Erythroblast (primary cell): ENCODE measurements around the gene FEM1A.
A peak's percentile ranks its signal among the peaks of the same experiment; 100 is the strongest.
"Not testable (repeated sequence)": the region's sequence is repeated elsewhere in the genome, so short reads cannot be mapped to it uniquely, and the experiment has no call there.

Experiments
- DNase-seq, 2 experiments: peaks; one replicate each; lab custom pipeline; 2025; lab: John Stamatoyannopoulos, UW
- GATA1 ChIP-seq: IDR thresholded peaks from 2 replicates; pipeline ENCODE4 v1.6.1; 2011; ENCODE audit warnings: low read depth, mild to moderate bottlenecking, control low read depth, low read length, moderate library complexity
- POLR2A ChIP-seq: IDR thresholded peaks from 2 replicates; pipeline ENCODE4 v1.6.1; 2011; ENCODE audit warnings: mild to moderate bottlenecking, low read length

Gene FEM1A, protein sequence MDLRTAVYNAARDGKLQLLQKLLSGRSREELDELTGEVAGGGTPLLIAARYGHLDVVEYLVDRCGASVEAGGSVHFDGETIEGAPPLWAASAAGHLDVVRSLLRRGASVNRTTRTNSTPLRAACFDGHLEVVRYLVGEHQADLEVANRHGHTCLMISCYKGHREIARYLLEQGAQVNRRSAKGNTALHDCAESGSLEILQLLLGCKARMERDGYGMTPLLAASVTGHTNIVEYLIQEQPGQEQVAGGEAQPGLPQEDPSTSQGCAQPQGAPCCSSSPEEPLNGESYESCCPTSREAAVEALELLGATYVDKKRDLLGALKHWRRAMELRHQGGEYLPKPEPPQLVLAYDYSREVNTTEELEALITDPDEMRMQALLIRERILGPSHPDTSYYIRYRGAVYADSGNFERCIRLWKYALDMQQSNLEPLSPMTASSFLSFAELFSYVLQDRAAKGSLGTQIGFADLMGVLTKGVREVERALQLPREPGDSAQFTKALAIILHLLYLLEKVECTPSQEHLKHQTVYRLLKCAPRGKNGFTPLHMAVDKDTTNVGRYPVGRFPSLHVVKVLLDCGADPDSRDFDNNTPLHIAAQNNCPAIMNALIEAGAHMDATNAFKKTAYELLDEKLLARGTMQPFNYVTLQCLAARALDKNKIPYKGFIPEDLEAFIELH

DNA sequence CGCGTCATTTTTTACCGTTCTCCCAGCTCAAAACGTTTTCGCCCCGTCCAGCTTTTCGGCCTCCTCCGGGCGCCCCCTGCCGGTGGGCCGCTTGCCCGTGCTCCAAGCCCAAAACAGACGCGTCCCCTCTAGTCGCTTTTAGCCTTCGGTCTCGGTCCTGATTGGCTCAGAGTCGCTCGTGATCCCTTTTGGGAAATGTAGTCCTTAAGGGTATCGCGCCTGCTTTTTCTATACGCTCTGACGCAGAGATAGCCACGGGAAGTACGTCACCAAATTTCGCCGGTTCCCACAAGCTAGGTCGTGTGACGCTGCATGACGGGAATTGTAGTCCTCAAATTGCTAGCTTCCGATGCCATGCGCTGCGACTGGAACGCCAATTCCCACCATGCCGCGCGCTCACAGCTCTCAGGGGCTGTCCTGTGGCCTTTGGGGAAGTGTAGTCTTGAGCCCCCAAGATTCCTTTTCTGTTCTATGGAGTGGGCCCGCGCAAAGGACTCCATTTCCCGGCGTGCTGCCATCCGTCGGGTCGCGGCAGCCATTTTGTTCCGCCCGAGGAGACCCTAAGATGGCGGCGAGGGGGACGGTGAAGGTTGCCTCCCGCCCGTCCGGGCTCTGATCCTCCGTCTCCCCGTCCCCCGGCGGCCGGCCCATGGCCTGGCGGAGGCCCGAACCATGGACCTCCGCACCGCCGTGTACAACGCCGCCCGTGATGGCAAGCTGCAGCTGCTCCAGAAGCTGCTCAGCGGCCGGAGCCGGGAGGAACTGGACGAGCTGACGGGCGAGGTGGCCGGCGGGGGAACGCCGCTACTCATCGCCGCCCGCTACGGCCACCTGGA lies at the start of gene FEM1A:
FEM1A (plus strand) TSS at position 552 of the 836 bp plus-strand sequence; CDS start at position 673, 121 bp downstream.
- DNase-seq: peak; percentile 100
- TF ChIP-seq POLR2A: peak; percentile 83
- TF ChIP-seq GATA1: no peak

DNA sequence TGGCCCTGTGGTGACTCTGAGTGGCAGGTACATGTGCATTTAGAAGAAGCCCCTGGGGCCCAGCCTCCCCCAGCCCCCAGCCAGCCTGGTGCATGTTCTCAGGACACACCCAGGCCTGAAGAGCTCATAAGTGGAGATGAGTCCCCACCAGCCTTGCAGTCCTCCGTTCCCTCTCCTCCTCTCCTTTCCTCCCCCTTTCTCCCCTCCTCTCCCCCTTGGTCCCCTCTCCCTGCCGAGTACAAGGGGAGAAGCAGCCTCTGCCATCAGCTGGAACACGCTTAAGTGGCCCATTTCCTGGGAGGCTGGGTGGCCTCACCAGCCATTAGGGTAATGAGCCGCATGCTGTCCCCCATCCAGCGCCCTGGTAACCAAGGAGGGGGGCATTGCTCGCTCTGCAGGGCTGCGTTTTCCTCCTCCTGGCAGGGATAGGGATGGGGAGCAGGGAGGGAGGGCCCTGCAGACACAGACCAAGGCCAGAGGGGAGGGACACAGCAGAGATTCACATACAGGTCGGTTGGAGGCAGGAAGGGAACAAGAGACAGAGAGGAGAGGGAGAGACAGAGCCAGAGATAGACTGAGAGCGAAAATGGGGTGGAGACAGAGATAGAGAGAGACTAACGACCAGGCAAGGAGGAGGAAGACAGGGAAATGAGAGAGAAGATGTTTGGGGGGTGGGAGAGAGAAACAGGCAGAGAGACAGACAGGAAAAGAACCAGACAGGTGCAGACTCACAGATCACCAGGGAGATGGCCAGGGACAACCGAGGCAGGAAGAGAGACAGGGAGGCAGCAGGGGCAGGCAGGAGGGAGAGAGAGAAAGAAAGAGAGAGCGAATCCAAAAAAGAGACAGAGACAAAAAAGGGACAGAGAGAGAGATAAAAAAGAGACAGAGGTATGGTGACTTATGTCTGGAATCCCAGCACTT lies 48.5 kb upstream of the FEM1A start:
- no peak for DNase-seq
- TF ChIP-seq POLR2A (no peak), GATA1 (no peak)

DNA sequence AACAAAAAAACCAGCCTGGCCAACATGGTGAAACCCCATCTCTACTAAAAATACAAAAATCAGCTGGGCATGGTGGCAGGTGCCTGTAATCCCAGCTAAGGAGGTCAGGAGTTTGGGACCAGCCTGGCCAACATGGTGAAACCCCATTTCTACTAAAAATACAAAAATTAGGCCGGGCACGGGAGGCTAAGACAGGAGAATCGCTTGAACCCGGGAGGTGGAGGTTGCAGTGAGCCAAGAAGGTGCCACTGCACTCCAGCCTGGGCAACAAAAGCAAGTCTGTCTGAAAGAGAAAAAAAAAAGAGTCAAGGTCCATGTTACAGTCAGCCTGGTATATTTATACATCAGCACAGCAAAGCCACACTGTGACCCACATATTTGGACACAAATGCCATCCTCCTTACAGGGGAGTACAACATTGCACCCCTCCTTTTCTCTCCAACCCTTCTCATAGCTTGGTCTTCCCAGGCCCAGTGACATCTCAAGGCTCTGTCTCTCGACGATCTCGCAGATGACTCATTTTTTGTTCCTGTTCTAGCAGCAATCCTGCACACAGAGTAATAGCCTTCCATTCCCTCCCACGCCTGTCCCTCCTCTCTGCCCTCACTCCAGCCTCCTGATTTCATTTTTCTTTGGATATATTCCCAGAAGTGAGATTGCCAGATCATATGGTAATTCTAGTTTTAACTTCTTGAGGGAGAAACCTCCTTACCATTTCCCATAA lies 46.9 kb upstream of the FEM1A start:
- DNase-seq: no peak
- TF ChIP-seq POLR2A: no peak

DNA sequence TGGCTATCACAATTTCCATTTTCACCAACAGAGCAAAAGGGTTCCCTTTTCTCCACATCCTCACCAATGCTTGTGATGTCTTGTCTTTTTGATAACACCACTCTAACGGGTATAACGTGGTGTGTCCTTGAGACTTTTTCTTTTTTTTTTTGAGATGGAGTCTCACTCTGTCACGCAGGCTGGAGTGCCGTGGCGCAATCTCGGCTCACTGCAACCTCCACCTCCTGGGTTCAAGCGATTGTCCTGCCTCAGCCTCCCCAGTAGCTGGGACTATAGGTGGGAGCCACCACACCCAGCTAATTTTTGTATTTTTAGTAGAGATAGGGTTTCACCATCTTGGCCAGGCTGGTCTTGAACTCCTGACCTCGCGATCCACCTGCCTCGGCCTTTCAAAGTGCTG lies 46.4 kb upstream of the FEM1A start:
- not testable (repeated sequence) for DNase-seq

DNA sequence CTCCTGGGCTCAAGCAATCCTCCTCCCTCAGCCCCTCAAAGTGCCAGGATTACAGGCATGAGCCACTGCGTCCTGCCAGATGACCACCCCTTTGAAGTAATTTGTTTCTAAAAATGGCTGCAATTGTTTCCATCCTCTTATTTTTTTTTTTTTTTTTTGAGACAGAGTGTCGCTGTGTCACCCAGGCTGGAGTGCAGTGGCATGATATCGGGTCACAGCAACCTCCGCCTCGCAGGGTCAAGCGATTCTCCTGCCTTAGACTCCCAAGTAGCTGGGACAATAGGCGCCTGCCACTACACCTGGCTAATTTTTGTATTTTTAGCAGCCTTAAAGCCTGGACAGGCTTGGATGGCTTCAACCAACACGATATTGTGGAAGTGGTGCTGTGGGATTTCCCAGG lies 45.5 kb upstream of the FEM1A start:
- TF ChIP-seq GATA1 (no peak), POLR2A (no peak)
- DNase-seq: no peak

DNA sequence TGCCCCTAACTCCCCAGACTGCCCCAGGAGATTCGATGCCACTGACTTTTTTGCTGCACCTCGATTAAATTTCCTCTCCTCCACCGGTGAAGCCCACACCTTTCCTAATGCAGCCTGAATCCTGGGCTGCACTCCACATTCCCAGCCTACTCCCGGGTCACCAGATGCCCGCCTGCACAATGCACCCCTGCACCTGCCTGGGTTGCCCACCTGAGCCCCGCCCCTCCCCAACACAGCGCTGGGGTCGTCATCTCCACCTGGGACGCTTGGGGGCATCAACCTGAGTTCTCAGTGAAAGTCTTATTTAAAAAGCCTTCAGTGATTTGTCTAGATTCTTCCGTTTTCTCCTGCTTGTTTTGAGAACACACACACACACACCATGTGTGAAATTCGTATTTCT lies 43.3 kb upstream of the FEM1A start:
- no peak for DNase-seq
- no peak for TF ChIP-seq POLR2A
- no peak for TF ChIP-seq GATA1

DNA sequence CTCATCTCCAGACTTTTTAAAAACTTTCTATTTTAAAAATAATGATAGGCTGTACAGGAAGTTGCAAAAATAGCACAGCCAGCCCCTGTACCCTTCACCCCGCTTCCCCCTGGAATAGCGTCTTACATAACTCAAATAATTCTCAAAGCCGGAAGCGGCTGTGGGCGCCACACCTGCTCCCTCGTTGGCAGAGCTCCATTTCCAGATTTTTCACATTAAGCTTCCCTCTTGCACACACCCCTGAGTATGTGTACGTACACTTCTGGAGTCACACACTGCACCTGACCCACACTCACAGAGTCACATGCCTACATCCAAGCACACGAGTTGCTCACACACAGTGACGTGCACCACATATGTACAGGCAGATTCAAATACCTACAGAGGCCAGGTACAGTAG lies 42.9 kb upstream of the FEM1A start:
- no peak for DNase-seq
- no peak for TF ChIP-seq GATA1
- TF ChIP-seq POLR2A: no peak

DNA sequence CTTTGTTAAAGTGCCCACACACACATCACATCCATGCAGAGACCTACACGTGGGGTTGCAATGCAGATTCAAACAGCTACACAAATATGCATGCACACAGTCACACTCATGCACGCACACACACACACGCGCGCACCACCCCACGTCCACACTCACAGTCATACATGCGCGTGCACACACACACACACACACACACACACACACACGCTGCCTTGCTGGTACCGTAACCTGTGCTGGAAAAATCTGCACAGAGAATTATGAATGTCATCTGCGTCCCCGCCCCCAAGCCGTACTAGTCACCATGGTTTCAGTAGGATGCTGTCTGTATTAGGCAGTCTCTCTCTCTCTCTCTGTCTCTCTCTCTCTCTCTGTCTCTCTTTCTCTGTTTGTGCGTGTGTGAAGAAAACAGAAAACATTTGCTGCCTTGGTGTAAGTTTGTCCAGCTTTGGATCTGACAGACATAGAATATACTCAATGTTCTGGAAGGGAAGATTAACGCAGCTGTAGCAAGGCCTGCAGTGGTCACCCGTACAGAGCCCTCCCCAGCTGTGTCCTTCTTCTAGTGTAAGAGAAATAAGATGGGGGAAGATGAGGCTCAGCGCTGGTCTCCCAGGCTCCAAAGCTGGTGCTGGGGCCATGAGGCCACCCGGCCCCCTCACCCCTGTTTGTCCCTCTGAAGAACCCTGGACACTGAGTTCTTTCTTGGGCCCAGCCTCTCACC lies 41.5 kb upstream of the FEM1A start:
- no peak for DNase-seq
- TF ChIP-seq GATA1: no peak
- TF ChIP-seq POLR2A: no peak

DNA sequence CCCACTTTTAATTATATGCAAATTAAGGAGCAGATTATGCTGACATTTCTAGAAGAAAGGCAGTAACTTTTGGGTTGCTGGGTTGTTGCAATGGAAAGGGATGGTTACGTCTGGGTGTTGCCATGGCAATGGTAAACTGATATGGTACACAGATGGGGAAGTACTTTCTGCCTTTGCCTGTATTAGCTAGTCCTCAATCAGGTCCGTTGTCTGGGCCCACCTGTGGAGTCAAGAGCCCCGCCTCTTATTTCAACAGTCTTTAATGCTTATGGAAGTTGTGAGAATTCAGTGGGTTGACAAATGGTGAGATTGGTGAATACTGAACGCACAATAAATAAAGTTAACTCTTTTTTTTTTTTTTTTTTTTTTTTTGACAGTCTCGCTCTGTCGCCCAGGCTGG lies 37.3 kb upstream of the FEM1A start:
- TF ChIP-seq GATA1: no peak
- no peak for TF ChIP-seq POLR2A
- DNase-seq: no peak

DNA sequence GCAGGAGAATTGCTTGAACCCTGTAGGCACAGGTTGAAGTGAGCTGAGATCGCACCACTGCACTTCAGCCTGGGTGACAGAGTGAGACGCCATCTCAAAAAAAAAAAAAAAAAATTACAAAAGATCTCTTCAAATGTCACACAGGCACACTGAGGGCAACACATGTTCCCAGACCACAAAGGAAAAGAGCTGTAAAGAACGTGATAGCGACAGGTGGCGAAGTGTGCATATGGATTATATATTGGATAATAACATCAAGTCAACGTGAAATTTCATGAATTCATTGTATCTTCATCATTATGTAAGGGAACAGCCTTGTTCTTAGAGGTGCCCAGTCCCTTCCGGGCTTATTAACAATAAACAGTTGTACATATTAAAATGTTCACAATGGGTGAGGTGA lies 36.1 kb upstream of the FEM1A start:
- no peak for TF ChIP-seq GATA1
- DNase-seq: no peak

DNA sequence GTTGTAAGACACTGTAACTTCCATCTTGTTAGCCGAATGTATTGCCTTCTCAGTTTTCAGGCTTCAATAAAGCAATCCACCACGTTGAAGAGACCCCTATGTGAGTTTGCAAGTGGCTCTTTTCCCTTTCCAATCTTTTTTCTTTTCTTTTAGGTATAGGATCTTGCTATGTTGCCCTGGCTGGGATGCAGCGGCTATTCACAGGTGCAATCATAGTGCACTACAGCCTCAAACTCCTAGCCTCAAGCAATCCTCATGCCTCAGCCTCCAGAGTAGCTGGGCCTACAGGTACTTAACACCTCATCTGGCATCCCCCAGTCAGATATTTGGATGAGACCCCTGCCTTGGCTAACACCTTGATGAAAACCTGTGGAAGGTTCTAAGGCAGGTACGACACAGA lies 33.5 kb upstream of the FEM1A start:
- no peak for DNase-seq
- no peak for TF ChIP-seq GATA1
- TF ChIP-seq POLR2A: no peak

DNA sequence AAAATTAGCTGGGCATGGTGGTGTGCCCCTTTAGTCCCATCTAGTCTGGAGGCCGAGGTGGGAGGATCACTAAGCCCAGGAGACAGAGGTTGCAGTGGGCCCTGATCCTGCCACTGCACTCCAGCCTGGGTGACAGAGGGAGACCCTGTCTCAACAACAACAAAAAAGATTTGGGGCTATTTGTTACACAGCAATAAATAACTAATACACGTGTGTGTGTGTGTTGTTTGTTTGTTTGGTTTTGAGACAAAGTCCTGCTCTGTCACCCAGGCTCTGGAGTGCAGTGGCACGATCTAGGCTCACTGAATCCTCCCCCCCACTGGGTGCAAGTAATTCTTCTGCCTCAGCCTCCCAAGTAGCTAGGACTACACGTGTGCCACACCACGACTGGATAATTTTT lies 32.9 kb upstream of the FEM1A start:
- DNase-seq: no peak
- no peak for TF ChIP-seq GATA1
- TF ChIP-seq POLR2A: no peak
